GM10266 (cell line): ENCODE results near the gene COL5A1.

Experiments
- DNase-seq: peaks from one replicate; pipeline ENCODE4 v3.0.0; 2012; ENCODE audit errors: extremely low spot score
- CTCF ChIP-seq: IDR thresholded peaks from 2 replicates; pipeline ENCODE4 v1.5.1; 2012; ENCODE audit warnings: mild to moderate bottlenecking, low read depth; ENCODE audit not compliant: control insufficient read depth, insufficient read depth; ENCODE audit errors: missing control alignments

The COL5A1 gene

GRCh38 chr9:134875371-134875770, 233.8 kb downstream of the COL5A1 start:
- no peak for TF ChIP-seq CTCF
- no peak for DNase-seq

- no peak for DNase-seq
- TF ChIP-seq CTCF, result no peak
These were observed 235.9 kb downstream of the COL5A1 start for GRCh38 chr9:134877541-134877940.

DNA sequence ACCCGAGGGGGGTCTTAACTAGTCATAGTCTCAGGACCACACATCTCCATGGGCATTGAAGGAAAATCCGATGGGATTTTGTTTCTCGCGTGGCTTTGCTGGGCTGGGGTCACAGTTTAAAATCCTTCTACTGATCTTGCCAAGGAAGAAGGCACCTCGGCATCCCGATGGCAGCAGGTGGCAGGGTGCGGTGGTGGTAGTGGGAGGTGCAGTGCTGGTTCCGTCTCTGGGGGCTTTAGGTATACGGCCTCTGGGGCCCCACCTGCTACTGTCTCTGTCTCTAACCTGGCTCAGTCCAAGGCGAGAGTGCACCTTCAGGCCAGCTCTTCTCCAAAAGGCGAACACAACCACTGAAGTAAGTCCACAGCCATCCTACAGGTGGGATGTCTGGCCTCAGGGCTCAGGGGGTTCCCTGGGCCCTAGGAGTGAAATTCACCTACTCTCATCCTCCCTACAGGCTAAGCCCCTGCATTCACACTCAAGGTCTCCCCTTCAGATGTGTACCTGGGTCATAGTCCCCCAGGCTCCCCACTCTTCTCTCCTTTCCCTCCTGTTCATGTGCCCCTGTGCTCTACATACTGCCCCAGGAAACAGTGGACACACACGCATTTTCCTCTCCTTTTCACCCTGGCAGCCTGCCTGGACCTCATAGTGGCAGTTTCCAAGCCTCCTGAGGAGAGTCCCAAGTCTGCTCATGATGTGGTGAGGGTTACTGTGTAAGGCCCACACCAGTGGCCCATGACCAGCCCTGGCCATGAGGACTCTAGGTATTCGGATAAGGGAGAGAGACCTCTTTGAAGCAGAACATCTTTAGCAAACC, 238.3 kb downstream of the COL5A1 start:
- no peak for DNase-seq
- TF ChIP-seq CTCF, result no peak

DNA sequence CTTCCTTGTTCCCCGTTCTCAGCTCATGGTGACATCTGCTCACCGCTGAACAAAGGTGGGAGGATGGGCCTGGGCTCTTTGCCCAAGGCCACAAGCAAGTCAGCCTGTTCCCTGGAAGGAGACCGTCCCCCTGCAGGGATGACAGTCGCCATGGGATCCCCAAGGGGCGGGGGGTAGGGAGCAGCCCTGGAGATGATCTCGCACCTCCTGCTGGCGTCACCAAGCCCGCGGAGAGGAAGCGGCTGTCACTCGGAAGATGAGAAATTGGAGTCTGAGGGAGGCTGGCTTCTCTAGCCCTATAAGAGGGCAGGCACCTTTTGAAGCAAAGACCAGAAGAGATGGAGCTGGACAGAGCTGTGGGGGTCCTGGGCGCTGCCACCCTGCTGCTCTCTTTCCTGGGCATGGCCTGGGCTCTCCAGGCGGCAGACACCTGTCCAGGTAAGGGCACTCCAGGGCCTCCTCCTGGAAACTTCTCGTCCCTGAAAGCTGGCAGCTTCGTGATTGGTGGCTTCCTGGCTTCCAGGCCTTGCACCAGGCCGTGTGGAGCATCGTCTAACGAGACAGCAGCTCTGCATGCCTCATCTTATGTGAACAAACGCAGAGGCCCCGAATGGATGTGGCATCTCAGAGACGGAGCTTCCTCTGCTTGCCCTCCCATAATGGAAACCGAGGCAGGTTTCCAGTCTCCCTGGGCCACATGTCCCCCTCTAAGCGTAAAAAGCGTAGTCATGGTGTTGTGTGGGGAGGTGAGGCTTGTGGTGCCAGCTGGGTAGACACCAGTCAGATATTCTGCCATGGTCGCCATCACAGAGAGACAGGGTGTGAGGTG, 239.1 kb downstream of the COL5A1 start, which contains the start of gene FCN2:
Gene FCN2, plus strand, starts transcription at position 327 of the 829 bp plus-strand sequence. Its CDS starts 12 bp downstream, at position 339.
- no peak for DNase-seq
- no peak for TF ChIP-seq CTCF

DNA sequence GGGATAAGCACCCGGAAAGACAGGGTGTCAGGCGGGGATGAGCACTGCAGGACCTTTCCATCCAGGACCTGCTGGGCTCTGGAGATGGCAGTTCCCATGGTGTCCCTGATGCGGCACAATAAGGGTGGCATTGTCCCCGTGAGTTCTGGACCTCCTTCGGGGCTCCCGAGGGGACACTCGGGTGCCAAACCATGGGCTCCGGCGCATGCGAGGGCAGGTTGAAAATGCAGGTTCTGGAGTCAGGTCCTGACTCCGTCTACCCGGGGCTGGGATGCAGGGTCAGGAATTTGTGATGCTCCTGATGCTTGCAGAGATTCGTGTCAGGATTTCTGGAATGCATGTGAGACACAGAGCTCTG, 239.7 kb downstream of the COL5A1 start:
- TF ChIP-seq CTCF, result no peak
- no peak for DNase-seq

DNA sequence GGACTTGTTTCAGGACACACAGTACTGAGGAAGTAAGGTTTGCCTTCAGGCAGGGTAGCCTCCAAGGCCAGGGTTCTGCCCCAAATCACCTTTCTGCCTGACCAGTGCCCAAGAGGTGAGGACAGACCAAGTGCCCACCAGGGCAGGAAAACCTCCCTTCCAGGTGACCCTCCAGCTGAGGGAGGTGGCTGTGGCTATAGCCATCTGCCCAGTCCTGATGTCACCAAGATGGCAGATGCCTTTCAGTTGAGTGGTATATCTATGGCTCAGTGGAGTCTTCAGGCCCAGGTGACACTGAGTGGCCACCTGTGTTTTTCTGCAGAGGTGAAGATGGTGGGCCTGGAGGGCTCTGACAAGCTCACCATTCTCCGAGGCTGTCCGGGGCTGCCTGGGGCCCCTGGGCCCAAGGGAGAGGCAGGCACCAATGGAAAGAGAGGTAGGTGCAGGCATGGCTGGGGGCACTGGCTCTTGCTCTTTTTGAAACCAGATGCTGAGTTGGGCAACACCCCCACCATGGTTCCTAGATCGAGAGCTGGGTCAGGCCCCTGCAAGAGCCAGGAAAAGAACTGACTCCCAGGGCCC, 240.7 kb downstream of the COL5A1 start:
- no peak for DNase-seq
- no peak for TF ChIP-seq CTCF
